ACC112 (cell line): ENCODE data around the gene DHRS9.

Experiments
- H2AFZ ChIP-seq: fragments of 200-600 bp; sonication (generic); one replicate; pipeline ENCODE4 v1.6.0; 2017; ENCODE audit warnings: antibody characterized with exemption, low read length; ENCODE audit not compliant: unreplicated experiment
- H3K27ac ChIP-seq: fragments of 200-600 bp; sonication (generic); 2 replicates; pipeline ENCODE4 v1.5.1; 2014; ENCODE audit warnings: low read depth, mild to moderate bottlenecking, antibody characterized with exemption, low read length, moderate library complexity
- H3K27me3 ChIP-seq: fragments of 200-600 bp; sonication (generic); 2 replicates; pipeline ENCODE4 v1.6.1; 2014; ENCODE audit warnings: mild to moderate bottlenecking, antibody characterized with exemption, low read length, moderate library complexity, mixed read lengths; ENCODE audit not compliant: insufficient read depth
- H3K36me3 ChIP-seq: fragments of 200-600 bp; sonication (generic); 2 replicates; pipeline ENCODE4 v1.6.1; 2016; ENCODE audit warnings: mild to moderate bottlenecking, antibody characterized with exemption, low read length, moderate library complexity, mixed read lengths; ENCODE audit not compliant: insufficient read depth
- H3K4me1 ChIP-seq: fragments of 200-600 bp; sonication (generic); one replicate; pipeline ENCODE4 v1.6.1; 2016; ENCODE audit warnings: low read length, mixed read lengths; ENCODE audit not compliant: insufficient read depth, unreplicated experiment, control insufficient read depth
- H3K4me3 ChIP-seq: fragments of 200-600 bp; sonication (generic); 2 replicates; pipeline ENCODE4 v1.5.1; 2014; ENCODE audit warnings: mild to moderate bottlenecking, low read depth, low read length
- H3K79me2 ChIP-seq: fragments of 200-600 bp; sonication (generic); one replicate; pipeline ENCODE4 v1.6.0; 2016; ENCODE audit warnings: low read length; ENCODE audit not compliant: control insufficient read depth, unreplicated experiment, insufficient read depth

Gene DHRS9

GRCh38 chr2:169081551-169081950 lies 12.2 kb downstream of the DHRS9 start:
- Histone ChIP-seq H3K79me2 (peaks cover 10% of the 10 kb centered on the region), H3K27me3 (no peaks in the 10 kb centered on the region)

DNA sequence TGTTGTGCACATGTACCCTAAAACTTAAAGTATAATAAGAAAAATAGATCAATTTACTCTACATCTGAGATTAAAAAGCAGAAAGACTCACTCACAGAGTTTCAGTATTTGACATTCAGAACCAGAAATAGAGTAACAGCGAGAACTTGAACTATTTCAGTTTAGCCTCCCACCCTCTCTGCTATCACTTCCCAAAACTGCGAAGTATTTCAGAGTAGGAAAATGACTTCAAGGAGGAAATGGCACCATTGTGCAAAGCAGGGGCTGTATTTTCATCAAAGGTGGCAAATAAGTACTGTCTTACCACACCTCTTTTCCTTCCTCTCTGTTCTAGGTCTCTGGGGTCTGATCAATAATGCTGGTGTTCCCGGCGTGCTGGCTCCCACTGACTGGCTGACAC lies 13.6 kb downstream of the DHRS9 start:
- peaks cover 24% of the 10 kb centered on the region for H3K4me1 ChIP-seq
- peaks cover 22% of the 10 kb centered on the region for H3K36me3 ChIP-seq
- H3K4me3 ChIP-seq = no peak overlapping the region
- no peak overlapping the region for H3K27ac ChIP-seq
- H3K27me3 ChIP-seq = no peaks in the 10 kb centered on the region
- H3K79me2 ChIP-seq = peaks cover 10% of the 10 kb centered on the region
- no peak overlapping the region for H2AFZ ChIP-seq

More at GRCh38 chr2:169081551-169081950, 12.2 kb downstream of the DHRS9 start:
- peaks cover 22% of the 10 kb centered on the region for H3K36me3 ChIP-seq
- peaks cover 32% of the 10 kb centered on the region for H3K4me1 ChIP-seq
- H2AFZ ChIP-seq = no peak overlapping the region
- no peak overlapping the region for H3K27ac ChIP-seq
- H3K4me3 ChIP-seq = no peak overlapping the region

DNA sequence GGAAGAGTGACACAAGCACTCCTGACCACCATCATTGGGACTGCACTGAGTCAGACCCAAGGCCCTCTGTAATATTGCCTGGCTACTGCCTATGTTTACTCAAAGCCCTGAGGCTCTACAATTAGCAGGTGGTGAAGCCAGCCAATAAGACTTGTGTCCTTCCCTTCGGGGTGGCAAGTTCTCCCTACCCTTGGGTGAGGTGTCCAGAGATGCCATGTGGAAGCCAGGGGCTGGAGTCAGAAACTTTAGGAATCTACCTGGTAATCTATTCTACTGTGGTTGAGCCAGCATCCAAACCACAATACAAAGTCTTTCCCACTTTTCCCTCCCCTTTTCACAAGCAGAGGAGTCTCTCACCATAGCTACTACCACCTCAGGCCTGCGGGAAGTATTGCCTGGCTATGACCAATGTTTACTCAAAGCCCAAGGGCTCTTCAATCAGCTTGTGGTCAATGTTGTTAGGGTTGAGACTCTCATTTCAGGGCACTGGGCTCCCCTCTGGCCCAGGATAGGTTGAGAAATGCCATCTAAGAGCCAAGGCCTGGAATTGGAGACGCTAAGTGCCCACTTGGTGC lies 17.6 kb downstream of the DHRS9 start:
- peaks cover 13% of the 10 kb centered on the region for H3K4me1 ChIP-seq
- H3K27ac ChIP-seq = no peak overlapping the region
- peaks cover 6% of the 10 kb centered on the region for H3K79me2 ChIP-seq
- H3K4me3 ChIP-seq = no peak overlapping the region
- H3K36me3 ChIP-seq = peaks cover 18% of the 10 kb centered on the region
- no peak overlapping the region for H2AFZ ChIP-seq
- no peaks in the 10 kb centered on the region for H3K27me3 ChIP-seq

- Histone ChIP-seq H3K27ac (no peak overlapping the region), H2AFZ (no peak overlapping the region), H3K27me3 (no peaks in the 10 kb centered on the region)
Measured at GRCh38 chr2:169087757-169088379, 18.5 kb downstream of the DHRS9 start.

GRCh38 chr2:169089182-169089581 lies 19.8 kb downstream of the DHRS9 start:
- H3K79me2 ChIP-seq = peaks cover 6% of the 10 kb centered on the region
- peaks cover 9% of the 10 kb centered on the region for H3K36me3 ChIP-seq
- H3K4me3 ChIP-seq = no peak overlapping the region
- no peak overlapping the region for H3K27ac ChIP-seq
- H3K27me3 ChIP-seq = no peaks in the 10 kb centered on the region
- H2AFZ ChIP-seq = no peak overlapping the region
- peaks cover 35% of the 10 kb centered on the region for H3K4me1 ChIP-seq

More at GRCh38 chr2:169087757-169088379, 18.5 kb downstream of the DHRS9 start:
- Histone ChIP-seq H3K36me3 (peaks cover 18% of the 10 kb centered on the region), H3K4me3 (no peak overlapping the region), H3K79me2 (peaks cover 6% of the 10 kb centered on the region), H3K4me1 (peaks cover 22% of the 10 kb centered on the region)

- Histone ChIP-seq H3K79me2 (peaks cover 6% of the 10 kb centered on the region), H3K4me1 (peaks cover 46% of the 10 kb centered on the region), H3K27ac (no peak overlapping the region), H3K36me3 (no peaks in the 10 kb centered on the region), H3K4me3 (no peak overlapping the region), H2AFZ (no peak overlapping the region), H3K27me3 (no peaks in the 10 kb centered on the region)
Measured at GRCh38 chr2:169090133-169090820, 20.9 kb downstream of the DHRS9 start.

DNA sequence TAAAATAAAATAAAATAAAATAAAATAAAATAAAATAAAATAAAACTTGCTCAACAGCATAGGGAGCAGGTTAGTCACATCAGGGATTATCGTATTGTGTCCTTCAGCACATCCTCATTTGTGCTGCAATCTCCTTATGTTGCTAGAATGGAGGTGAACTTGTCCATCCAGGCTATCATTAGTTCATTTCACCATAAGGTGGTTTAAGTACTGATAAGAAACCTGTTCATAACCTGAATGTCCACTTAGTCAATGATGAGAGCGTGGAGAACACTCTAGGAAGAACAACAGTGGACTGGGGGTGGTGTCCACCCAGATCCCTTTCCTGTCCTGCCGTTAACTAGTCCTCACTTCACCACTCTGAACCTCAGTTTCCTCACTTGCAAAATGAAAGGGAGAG lies 21.9 kb downstream of the DHRS9 start:
- H3K36me3 ChIP-seq = no peaks in the 10 kb centered on the region
- H3K27me3 ChIP-seq = no peaks in the 10 kb centered on the region
- H3K4me1 ChIP-seq = peaks cover 53% of the 10 kb centered on the region
- H3K79me2 ChIP-seq = peaks cover 6% of the 10 kb centered on the region
- H2AFZ ChIP-seq = no peak overlapping the region
- H3K27ac ChIP-seq = peak overlapping the region; percentile 48
- no peak overlapping the region for H3K4me3 ChIP-seq

GRCh38 chr2:169091761-169092519 lies 22.6 kb downstream of the DHRS9 start:
- no peak overlapping the region for H2AFZ ChIP-seq
- H3K27ac ChIP-seq = peak overlapping the region; percentile 48
- H3K36me3 ChIP-seq = no peaks in the 10 kb centered on the region
- peaks cover 49% of the 10 kb centered on the region for H3K4me1 ChIP-seq
- H3K27me3 ChIP-seq = no peaks in the 10 kb centered on the region
- H3K79me2 ChIP-seq = peaks cover under 1% of the 10 kb centered on the region
- no peak overlapping the region for H3K4me3 ChIP-seq

DNA sequence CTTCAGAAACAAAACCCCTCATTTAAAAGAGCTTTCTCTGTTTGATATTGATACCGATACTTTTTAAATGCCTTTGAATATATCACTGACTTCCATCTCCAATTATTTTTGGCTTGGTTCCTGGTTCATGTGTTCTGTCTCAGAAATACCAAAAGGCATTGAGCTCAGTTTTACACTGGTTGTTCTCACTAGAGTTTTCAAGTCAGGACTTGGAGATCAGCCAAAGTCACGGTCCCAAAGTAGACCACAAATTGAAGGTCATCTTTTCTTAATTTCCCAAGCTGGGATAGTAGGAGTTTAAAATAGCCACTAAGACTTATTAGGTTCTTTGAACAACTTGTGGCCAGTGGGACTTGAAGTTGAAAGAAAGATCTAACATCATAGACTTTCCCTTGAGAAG lies 24.2 kb downstream of the DHRS9 start:
- Histone ChIP-seq H3K27me3 (no peaks in the 10 kb centered on the region), H3K4me3 (peak overlapping the region; percentile 23; the same call in 1 of the 2 replicates), H3K4me1 (peaks cover 49% of the 10 kb centered on the region), H3K79me2 (no peaks in the 10 kb centered on the region), H3K27ac (peak overlapping the region; percentile 48), H2AFZ (no peak overlapping the region), H3K36me3 (no peaks in the 10 kb centered on the region)

DNA sequence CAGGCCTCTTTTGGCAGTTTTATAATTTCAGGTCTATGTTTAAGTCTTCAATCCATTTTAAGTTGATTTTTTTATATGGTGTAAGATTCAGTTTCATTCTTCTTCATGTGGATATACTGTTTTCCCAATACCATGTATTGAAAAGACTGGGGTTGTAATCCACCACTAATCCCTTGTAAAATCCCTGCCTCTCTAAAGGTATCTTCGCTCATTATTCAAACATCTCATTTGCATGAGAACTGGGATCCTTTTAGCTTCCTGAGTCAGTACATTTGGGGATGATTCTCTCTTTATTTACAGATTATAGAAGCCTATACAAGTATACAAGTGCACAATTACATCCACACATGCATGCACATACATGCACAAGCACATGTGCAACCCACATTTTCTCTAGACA lies 25.3 kb downstream of the DHRS9 start:
- Histone ChIP-seq H3K4me1 (peaks cover 49% of the 10 kb centered on the region), H3K27me3 (no peaks in the 10 kb centered on the region), H3K4me3 (no peak overlapping the region), H3K27ac (no peak overlapping the region), H2AFZ (no peak overlapping the region), H3K79me2 (no peaks in the 10 kb centered on the region), H3K36me3 (no peaks in the 10 kb centered on the region)
